ENCODE measurements around the gene THAP12. TPM values are rescaled to one million over a fixed set of nuclear protein-coding genes. Genes with fewer than 3 reads are reported as not detected.

Gene THAP12
- total RNA-seq, 1 experiment from 2014 or later, result 44.1 TPM

DNA sequence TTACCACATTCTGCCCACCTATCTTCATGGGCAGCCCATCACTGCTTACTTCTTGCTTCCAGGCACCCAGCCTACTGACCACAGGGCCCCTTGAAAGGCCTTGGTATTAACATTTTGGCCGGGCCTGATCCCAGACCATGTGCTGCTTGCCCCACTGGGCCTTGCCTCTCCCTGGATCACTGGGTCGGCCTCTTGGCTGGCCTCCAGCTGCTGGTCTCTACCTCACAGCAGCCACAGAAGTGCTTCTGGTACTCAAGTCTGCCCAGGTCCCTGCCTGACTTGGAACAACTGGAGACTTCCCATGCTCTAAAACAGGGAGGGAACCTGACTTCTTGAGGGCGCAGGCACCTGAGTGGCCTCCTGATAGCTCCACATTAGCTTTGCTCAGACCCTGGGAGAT lies 63.6 kb downstream of the THAP12 start:
- ChIA-PET POLR2A (no interaction called here), CTCF (interaction anchor here (0.6 to 4.6 kb wide), 3 partner anchors 109 to 594 kb away, joined by 3 to 62 read pairs (median 3); partner anchors contain the start of gene WNT11), RAD21 (ENCODE audit: low non-redundant PET in 1 of 2, low total read pairs in 2 of 2, uncharacterized antibody in 2 of 2, unreplicated experiment in 2 of 2) (interaction anchor here (0.9 to 1.0 kb wide), 2 partner anchors 109 to 110 kb away, joined by 3 read pairs; no protein-coding TSS in a partner anchor)
- Histone ChIP-seq H2AFZ (ENCODE audit: low read depth, low read length, poor library complexity, severe bottlenecking) (no peak overlapping the region), H3K36me3 (ENCODE audit: control insufficient read depth in 1 of 2, insufficient read depth in 2 of 2, low read length in 2 of 2) (no peaks in the 10 kb centered on the region), H3K27ac (ENCODE audit: low read depth, low read length) (no peak overlapping the region), H3K4me2 (ENCODE audit: low read length) (no peak overlapping the region), H3K9ac (ENCODE audit: low read length) (no peak overlapping the region), H3K4me3 (replicated peaks in 1 of 2; ENCODE audit: low read depth in 1 of 2, low read length in 2 of 2) (no peak overlapping the region), H3K79me2 (ENCODE audit: insufficient read depth, low read length) (no peaks in the 10 kb centered on the region), H4K20me1 (ENCODE audit: insufficient read depth) (no peaks in the 10 kb centered on the region), H3K9me2 (ENCODE audit: insufficient read depth) (no peaks in the 10 kb centered on the region), H3K4me1 (ENCODE audit: control insufficient read depth in 1 of 2, insufficient read depth in 2 of 2, low read length in 2 of 2) (no peaks in the 10 kb centered on the region), H3K27me3 (ENCODE audit: insufficient read depth, low read length) (no peaks in the 10 kb centered on the region), H3K9me3 (ENCODE audit: control insufficient read depth in 1 of 2, insufficient read depth in 1 of 2, low read depth in 1 of 2, low read length in 2 of 2) (no peaks in the 10 kb centered on the region)
- no TSS peak for BruUV-seq (replicated peaks)
- DNase-seq (ENCODE audit: low read depth, low spot score) (no peak), ATAC-seq (no peak)
- intact Hi-C loops (cut with micrococcal nuclease), result loop anchor here (5.0 kb wide), 2 partner anchors 720 to 770 kb away; no protein-coding TSS in a partner anchor
- TF ChIP-seq, protein P1, sequence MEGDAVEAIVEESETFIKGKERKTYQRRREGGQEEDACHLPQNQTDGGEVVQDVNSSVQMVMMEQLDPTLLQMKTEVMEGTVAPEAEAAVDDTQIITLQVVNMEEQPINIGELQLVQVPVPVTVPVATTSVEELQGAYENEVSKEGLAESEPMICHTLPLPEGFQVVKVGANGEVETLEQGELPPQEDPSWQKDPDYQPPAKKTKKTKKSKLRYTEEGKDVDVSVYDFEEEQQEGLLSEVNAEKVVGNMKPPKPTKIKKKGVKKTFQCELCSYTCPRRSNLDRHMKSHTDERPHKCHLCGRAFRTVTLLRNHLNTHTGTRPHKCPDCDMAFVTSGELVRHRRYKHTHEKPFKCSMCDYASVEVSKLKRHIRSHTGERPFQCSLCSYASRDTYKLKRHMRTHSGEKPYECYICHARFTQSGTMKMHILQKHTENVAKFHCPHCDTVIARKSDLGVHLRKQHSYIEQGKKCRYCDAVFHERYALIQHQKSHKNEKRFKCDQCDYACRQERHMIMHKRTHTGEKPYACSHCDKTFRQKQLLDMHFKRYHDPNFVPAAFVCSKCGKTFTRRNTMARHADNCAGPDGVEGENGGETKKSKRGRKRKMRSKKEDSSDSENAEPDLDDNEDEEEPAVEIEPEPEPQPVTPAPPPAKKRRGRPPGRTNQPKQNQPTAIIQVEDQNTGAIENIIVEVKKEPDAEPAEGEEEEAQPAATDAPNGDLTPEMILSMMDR (IDR thresholded peaks at IDR 0.05 in 2 of 3, conservative IDR thresholded peaks at IDR 0.05 in 1 of 3; ENCODE audit: borderline replicate concordance in 1 of 3, insufficient read depth in 1 of 3, low read depth in 2 of 3, low read length in 2 of 3), result no peak
- no peak for TF ChIP-seq YY1 (IDR thresholded peaks at IDR 0.05; ENCODE audit: extremely low read depth, insufficient replicate concordance, low read depth, low read length)
- no peak for TF ChIP-seq ZNF274 (IDR thresholded peaks at IDR 0.05; ENCODE audit: low read depth, low read length)
- no peak for TF ChIP-seq SRF (IDR thresholded peaks at IDR 0.05; ENCODE audit: low read depth)
- TF ChIP-seq TCF7L2 (IDR thresholded peaks at IDR 0.05; ENCODE audit: borderline replicate concordance, extremely low read depth, insufficient read depth, insufficient read length), result no peak
- TF ChIP-seq RAD21 (IDR thresholded peaks at IDR 0.05; ENCODE audit: low read depth), result no peak
- TF ChIP-seq EZH2 (IDR thresholded peaks at IDR 0.05), result no peak
- TF ChIP-seq ZFX (IDR thresholded peaks at IDR 0.05), result no peak
- no peak for TF ChIP-seq SP1 (IDR thresholded peaks at IDR 0.05; ENCODE audit: low read depth)
- no peak for TF ChIP-seq EZH2phosphoT487 (IDR thresholded peaks at IDR 0.05; ENCODE audit: borderline replicate concordance)
- TF ChIP-seq POLR2A (IDR thresholded peaks at IDR 0.05; ENCODE audit: borderline replicate concordance, extremely low read depth, insufficient read depth, insufficient read length), result no peak
- TF ChIP-seq, protein P2, sequence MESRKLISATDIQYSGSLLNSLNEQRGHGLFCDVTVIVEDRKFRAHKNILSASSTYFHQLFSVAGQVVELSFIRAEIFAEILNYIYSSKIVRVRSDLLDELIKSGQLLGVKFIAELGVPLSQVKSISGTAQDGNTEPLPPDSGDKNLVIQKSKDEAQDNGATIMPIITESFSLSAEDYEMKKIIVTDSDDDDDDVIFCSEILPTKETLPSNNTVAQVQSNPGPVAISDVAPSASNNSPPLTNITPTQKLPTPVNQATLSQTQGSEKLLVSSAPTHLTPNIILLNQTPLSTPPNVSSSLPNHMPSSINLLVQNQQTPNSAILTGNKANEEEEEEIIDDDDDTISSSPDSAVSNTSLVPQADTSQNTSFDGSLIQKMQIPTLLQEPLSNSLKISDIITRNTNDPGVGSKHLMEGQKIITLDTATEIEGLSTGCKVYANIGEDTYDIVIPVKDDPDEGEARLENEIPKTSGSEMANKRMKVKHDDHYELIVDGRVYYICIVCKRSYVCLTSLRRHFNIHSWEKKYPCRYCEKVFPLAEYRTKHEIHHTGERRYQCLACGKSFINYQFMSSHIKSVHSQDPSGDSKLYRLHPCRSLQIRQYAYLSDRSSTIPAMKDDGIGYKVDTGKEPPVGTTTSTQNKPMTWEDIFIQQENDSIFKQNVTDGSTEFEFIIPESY (IDR thresholded peaks at IDR 0.05; ENCODE audit: extremely low read depth, insufficient replicate concordance, low read length), result no peak
- no peak for TF ChIP-seq CEBPB (IDR thresholded peaks at IDR 0.05; ENCODE audit: low read depth)
- no peak for TF ChIP-seq CBX3 (IDR thresholded peaks at IDR 0.05; ENCODE audit: low read depth)
- no peak for TF ChIP-seq FOSL1 (IDR thresholded peaks at IDR 0.05; ENCODE audit: low read depth)
- TF ChIP-seq, protein P3, sequence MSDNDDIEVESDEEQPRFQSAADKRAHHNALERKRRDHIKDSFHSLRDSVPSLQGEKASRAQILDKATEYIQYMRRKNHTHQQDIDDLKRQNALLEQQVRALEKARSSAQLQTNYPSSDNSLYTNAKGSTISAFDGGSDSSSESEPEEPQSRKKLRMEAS (IDR thresholded peaks at IDR 0.05), result no peak
- TF ChIP-seq SIN3A (IDR thresholded peaks at IDR 0.05; ENCODE audit: low read depth), result no peak
- TF ChIP-seq, protein P4, sequence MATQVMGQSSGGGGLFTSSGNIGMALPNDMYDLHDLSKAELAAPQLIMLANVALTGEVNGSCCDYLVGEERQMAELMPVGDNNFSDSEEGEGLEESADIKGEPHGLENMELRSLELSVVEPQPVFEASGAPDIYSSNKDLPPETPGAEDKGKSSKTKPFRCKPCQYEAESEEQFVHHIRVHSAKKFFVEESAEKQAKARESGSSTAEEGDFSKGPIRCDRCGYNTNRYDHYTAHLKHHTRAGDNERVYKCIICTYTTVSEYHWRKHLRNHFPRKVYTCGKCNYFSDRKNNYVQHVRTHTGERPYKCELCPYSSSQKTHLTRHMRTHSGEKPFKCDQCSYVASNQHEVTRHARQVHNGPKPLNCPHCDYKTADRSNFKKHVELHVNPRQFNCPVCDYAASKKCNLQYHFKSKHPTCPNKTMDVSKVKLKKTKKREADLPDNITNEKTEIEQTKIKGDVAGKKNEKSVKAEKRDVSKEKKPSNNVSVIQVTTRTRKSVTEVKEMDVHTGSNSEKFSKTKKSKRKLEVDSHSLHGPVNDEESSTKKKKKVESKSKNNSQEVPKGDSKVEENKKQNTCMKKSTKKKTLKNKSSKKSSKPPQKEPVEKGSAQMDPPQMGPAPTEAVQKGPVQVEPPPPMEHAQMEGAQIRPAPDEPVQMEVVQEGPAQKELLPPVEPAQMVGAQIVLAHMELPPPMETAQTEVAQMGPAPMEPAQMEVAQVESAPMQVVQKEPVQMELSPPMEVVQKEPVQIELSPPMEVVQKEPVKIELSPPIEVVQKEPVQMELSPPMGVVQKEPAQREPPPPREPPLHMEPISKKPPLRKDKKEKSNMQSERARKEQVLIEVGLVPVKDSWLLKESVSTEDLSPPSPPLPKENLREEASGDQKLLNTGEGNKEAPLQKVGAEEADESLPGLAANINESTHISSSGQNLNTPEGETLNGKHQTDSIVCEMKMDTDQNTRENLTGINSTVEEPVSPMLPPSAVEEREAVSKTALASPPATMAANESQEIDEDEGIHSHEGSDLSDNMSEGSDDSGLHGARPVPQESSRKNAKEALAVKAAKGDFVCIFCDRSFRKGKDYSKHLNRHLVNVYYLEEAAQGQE (IDR thresholded peaks at IDR 0.05; ENCODE audit: low read depth), result no peak
